ENCODE results near the gene F9. TPM values are rescaled to one million over a fixed set of nuclear protein-coding genes. Genes with fewer than 3 reads are reported as not detected.
"Not testable (repeated sequence)": the region's sequence is repeated elsewhere in the genome, so short reads cannot be mapped to it uniquely, and the experiment has no call there.

Gene F9
- total and polyA plus RNA-seq, 11 donors: not detected

DNA sequence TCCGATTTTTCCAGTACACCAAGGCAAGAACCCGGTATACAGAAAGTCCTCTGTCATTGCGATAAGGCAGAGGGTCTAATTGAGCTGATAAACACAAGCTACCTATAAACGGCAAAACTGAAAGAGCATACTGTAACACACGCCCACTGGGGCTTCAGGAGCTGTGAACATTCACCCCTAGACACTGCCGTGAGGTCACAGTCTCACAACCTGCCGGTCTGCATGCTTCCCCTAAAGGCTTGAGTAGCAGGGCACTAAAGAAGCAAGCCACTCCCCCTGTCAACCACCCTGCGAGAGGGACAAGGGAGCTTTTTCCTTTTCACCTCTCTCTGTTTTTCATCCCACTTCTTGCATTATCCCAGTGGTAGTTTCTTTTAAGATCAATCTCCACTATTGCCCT, 22.4 kb upstream of the F9 start:
- ATAC-seq (no peak), DNase-seq (no peak)
- Histone ChIP-seq H3K27ac (no peak overlapping the region), H3K27me3 (no peaks in the 10 kb centered on the region), H3K4me1 (no peaks in the 10 kb centered on the region), H3K9me3 (no peaks in the 10 kb centered on the region), H3K4me3 (no peak overlapping the region), H3K36me3 (no peaks in the 10 kb centered on the region)
- intact Hi-C loops (cut with DNase I): no loop called here
- WGBS, 4 donors: 56 to 65% (median 61%) methylated on average over 8 of the region's 8 CpGs
- TF ChIP-seq CTCF (IDR thresholded peaks at IDR 0.05) (no peak), POLR2A (IDR thresholded peaks at IDR 0.05) (no peak)

DNA sequence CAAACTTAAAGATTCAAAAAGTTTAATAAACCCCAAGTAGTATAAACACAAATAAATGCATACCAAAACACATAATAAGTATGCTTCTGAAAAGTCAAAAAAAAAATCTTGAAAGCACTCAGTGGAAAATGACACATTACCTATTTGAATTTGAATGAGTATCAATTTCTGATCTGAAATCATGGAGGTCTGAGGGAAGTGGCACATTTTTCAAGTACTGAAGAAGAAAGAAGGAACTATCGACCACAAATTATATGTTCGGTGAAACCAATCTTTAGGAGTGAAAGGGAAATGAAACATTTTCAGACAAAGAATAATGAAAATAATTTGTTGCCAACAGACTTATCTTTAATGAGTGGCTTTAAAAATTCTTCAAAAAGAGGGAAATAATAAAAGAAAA, 12.1 kb upstream of the F9 start:
- 83 to 93% (median 89%) methylated on average over 2 of the region's 2 CpGs for WGBS, 4 donors
- no peak overlapping the region for H3K27ac ChIP-seq
- intact Hi-C loops (cut with DNase I): no loop called here
- H3K9me3 ChIP-seq: peaks cover 0 to 1% (median 0%) of the 10 kb centered on the region in 12 donors
- ATAC-seq: no peak
- no peaks in the 10 kb centered on the region for H3K4me1 ChIP-seq
- H3K27me3 ChIP-seq: peaks cover 0 to 12% (median 0%) of the 10 kb centered on the region in 9 donors
- no peak for DNase-seq
- H3K4me3 ChIP-seq: no peak overlapping the region
- no peaks in the 10 kb centered on the region for H3K36me3 ChIP-seq
- no peak for TF ChIP-seq POLR2A (IDR thresholded peaks at IDR 0.05)
- TF ChIP-seq CTCF (IDR thresholded peaks at IDR 0.05): no peak

GRCh38 chrX:139528829-139529228, 1.7 kb upstream of the F9 start:
- intact Hi-C loops (cut with DNase I); ATAC-seq; H3K27ac ChIP-seq; H3K9me3 ChIP-seq; H3K36me3 ChIP-seq; H3K27me3 ChIP-seq; H3K4me3 ChIP-seq; DNase-seq; H3K4me1 ChIP-seq: not testable (repeated sequence)
- 74 to 85% (median 79%) methylated on average over 3 of the region's 3 CpGs for WGBS, 4 donors

DNA sequence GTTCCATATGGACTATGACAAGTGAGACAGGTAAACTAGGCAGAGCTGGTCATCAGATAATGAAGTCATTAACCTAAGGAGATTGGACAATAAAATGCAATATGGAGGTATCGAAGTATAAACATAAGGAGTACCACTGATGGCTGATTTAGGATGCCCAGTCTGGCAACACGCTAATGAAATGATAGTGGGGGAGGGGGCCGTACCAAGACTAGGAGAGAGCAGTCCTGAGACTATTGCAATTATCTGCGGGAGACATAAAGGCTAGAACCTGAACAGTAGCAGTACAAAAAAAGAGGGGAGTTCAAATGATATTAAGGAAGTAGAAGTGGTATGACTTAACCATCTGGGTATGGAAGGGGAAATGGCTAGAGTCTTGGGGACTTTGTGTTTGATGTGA, 2.3 kb downstream of the F9 start:
- WGBS, 4 donors: 73 to 94% (median 84%) methylated on average over 4 of the region's 4 CpGs
- Histone ChIP-seq H3K4me3 (no peak overlapping the region), H3K4me1 (no peaks in the 10 kb centered on the region), H3K36me3 (no peaks in the 10 kb centered on the region), H3K9me3 (no peaks in the 10 kb centered on the region), H3K27ac (no peak overlapping the region), H3K27me3 (no peaks in the 10 kb centered on the region)
- ATAC-seq: no peak
- no peak for DNase-seq
- intact Hi-C loops (cut with DNase I): no loop called here
- TF ChIP-seq POLR2A (IDR thresholded peaks at IDR 0.05): no peak
- TF ChIP-seq CTCF (IDR thresholded peaks at IDR 0.05): no peak

GRCh38 chrX:139533444-139533843, 2.9 kb downstream of the F9 start:
- Histone ChIP-seq H3K4me3 (no peak overlapping the region), H3K27ac (no peak overlapping the region), H3K36me3 (no peaks in the 10 kb centered on the region), H3K27me3 (no peaks in the 10 kb centered on the region), H3K9me3 (no peaks in the 10 kb centered on the region), H3K4me1 (no peaks in the 10 kb centered on the region)
- TF ChIP-seq POLR2A (IDR thresholded peaks at IDR 0.05) (no peak), CTCF (IDR thresholded peaks at IDR 0.05) (no peak)
- DNase-seq (no peak), ATAC-seq (no peak)
- WGBS, 4 donors: 59 to 84% (median 75%) methylated on average over 4 of the region's 4 CpGs
- intact Hi-C loops (cut with DNase I): no loop called here
